Esophagus squamous epithelium (tissue), 4 donors: ENCODE results near the gene WSB1.

Experiments
- POLR2A ChIP-seq, 4 donors: fragments of 450-650 bp; IDR thresholded peaks; one replicate each; pipeline ENCODE4 v1.6.1; 2017; ENCODE audit warnings: antibody characterized with exemption in 4 of 4, mild to moderate bottlenecking in 4 of 4, moderate library complexity in 3 of 4
- TF ChIP-seq, protein P1 (sequence below), 6 experiments: fragments of 450-650 bp in 4 of 6; fragments of 200-600 bp in 2 of 6; sonication (generic) in 2 of 6; IDR thresholded peaks; one replicate each; pipeline ENCODE4 v1.5.1; 2016 to 2019; ENCODE audit warnings: antibody characterized with exemption in 6 of 6, mild to moderate bottlenecking in 4 of 6, moderate library complexity in 4 of 6

DNA sequence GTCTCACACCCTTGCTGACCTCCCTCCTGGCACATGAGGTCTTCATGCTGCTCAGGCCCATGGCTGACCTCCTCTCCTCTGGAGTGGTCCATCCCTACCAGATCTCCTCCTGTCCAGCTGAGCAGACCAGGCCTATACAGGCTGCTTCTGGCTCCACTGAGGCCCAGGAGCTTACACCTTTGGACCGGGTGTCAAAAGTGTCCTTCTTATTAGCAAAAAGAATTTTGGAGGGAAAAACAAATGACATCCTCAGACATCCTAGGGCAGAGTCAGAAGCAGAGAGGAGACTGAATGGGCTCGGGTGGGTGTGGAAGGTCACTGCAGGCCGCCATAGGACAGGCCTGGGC lies 38.1 kb downstream of the WSB1 start:
- TF ChIP-seq, protein P1, sequence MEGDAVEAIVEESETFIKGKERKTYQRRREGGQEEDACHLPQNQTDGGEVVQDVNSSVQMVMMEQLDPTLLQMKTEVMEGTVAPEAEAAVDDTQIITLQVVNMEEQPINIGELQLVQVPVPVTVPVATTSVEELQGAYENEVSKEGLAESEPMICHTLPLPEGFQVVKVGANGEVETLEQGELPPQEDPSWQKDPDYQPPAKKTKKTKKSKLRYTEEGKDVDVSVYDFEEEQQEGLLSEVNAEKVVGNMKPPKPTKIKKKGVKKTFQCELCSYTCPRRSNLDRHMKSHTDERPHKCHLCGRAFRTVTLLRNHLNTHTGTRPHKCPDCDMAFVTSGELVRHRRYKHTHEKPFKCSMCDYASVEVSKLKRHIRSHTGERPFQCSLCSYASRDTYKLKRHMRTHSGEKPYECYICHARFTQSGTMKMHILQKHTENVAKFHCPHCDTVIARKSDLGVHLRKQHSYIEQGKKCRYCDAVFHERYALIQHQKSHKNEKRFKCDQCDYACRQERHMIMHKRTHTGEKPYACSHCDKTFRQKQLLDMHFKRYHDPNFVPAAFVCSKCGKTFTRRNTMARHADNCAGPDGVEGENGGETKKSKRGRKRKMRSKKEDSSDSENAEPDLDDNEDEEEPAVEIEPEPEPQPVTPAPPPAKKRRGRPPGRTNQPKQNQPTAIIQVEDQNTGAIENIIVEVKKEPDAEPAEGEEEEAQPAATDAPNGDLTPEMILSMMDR (IDR thresholded peaks at IDR 0.05) = no peak
- no peak for TF ChIP-seq POLR2A (IDR thresholded peaks at IDR 0.05)
